Measurements from ENCODE around the gene TCEANC2. TPM values are rescaled to one million over a fixed set of nuclear protein-coding genes. Genes with fewer than 3 reads are reported as not detected.
A peak's percentile ranks its signal among the peaks of the same experiment; 100 is the strongest.
"Not testable (repeated sequence)": the region's sequence is repeated elsewhere in the genome, so short reads cannot be mapped to it uniquely, and the experiment has no call there.

TCEANC2 gene
- total RNA-seq, 4 donors from 2014 or later: 4.3 to 5.8 (median 4.4) TPM

GRCh38 chr1:54047384-54048305 lies 5.8 kb upstream of the TCEANC2 start:
- H3K4me1 ChIP-seq: peaks cover 9 to 25% of the 10 kb centered on the region in 2 donors
- H3K27ac ChIP-seq: no peak overlapping the region

GRCh38 chr1:54050435-54050834 lies 3.0 kb upstream of the TCEANC2 start:
- peaks cover 17 to 33% of the 10 kb centered on the region in 2 donors for H3K4me1 ChIP-seq
- not testable (repeated sequence) for H3K27me3 ChIP-seq; H3K4me3 ChIP-seq (replicated peaks in 1 of 3); H3K27ac ChIP-seq; H3K9me3 ChIP-seq; DNase-seq; H3K36me3 ChIP-seq
- intact Hi-C loops (cut with DNase I): loop anchor here (5.0 kb wide), 1 partner anchor 103 kb away; the partner anchor contains the start of genes IFT25 and LRRC42
- WGBS, 2 donors: 95 to 96% methylated on average over 12 of the region's 12 CpGs

More at GRCh38 chr1:54047384-54048305, 5.8 kb upstream of the TCEANC2 start:
- H3K4me3 ChIP-seq (replicated peaks in 1 of 3): no peak overlapping the region
- WGBS, 2 donors: 82 to 83% methylated on average over 5 of the region's 5 CpGs
- H3K9me3 ChIP-seq: no peaks in the 10 kb centered on the region
- TF ChIP-seq CTCF (IDR thresholded peaks at IDR 0.05): no peak
- no peak for TF ChIP-seq POLR2A (IDR thresholded peaks at IDR 0.05)
- no peaks in the 10 kb centered on the region for H3K27me3 ChIP-seq
- DNase-seq: no peak
- H3K36me3 ChIP-seq: peaks cover 4 to 6% of the 10 kb centered on the region in 2 donors
- intact Hi-C loops (cut with DNase I): no loop called here

GRCh38 chr1:54051933-54052430 lies 1.4 kb upstream of the TCEANC2 start:
- WGBS, 2 donors: 2 to 3% methylated on average over 8 of the region's 8 CpGs
- H3K4me1 ChIP-seq: peaks cover 17 to 33% of the 10 kb centered on the region in 2 donors
- no peak for TF ChIP-seq CTCF (IDR thresholded peaks at IDR 0.05)
- no peak for TF ChIP-seq POLR2A (IDR thresholded peaks at IDR 0.05)
- intact Hi-C loops (cut with DNase I): loop anchor here (5.0 kb wide), 1 partner anchor 105 kb away; the partner anchor contains the start of genes IFT25 and LRRC42
- H3K27me3 ChIP-seq: no peaks in the 10 kb centered on the region
- H3K27ac ChIP-seq: peak overlapping the region; percentile 81 to 86 (median 85)
- peak overlapping the region; percentile 59 to 88 (median 73) for H3K4me3 ChIP-seq (replicated peaks in 1 of 3)
- no peaks in the 10 kb centered on the region for H3K9me3 ChIP-seq
- DNase-seq: no peak
- H3K36me3 ChIP-seq: no peaks in the 10 kb centered on the region

GRCh38 chr1:54052431-54052933 lies 926 bp upstream of the TCEANC2 start:
- Histone ChIP-seq H3K36me3 (peaks cover 0 to under 1% of the 10 kb centered on the region in 2 donors), H3K9me3 (no peaks in the 10 kb centered on the region), H3K27ac (peak overlapping the region; percentile 81 to 86 (median 85)), H3K27me3 (no peaks in the 10 kb centered on the region), H3K4me3 (replicated peaks in 1 of 3) (peak overlapping the region; percentile 59 to 88 (median 73)), H3K4me1 (peaks cover 17 to 33% of the 10 kb centered on the region in 2 donors)
- TF ChIP-seq CTCF (IDR thresholded peaks at IDR 0.05): no peak
- peak in 1 of 2 donors; percentile 5 for TF ChIP-seq POLR2A (IDR thresholded peaks at IDR 0.05)
- intact Hi-C loops (cut with DNase I): loop anchor here (5.0 kb wide), 1 partner anchor 105 kb away; the partner anchor contains the start of genes IFT25 and LRRC42
- WGBS, 2 donors: 1% methylated on average over 23 of the region's 23 CpGs
- DNase-seq: peak; percentile 47 to 51

GRCh38 chr1:54053745-54054437 lies 483 bp downstream of the TCEANC2 start:
- Histone ChIP-seq H3K27ac (peak overlapping the region in 2 of 3 donors; percentile 10 to 85), H3K4me1 (peaks cover 17 to 25% of the 10 kb centered on the region in 2 donors), H3K4me3 (replicated peaks in 1 of 3) (peak overlapping the region; percentile 28 to 73 (median 38)), H3K36me3 (peaks cover 0 to 4% of the 10 kb centered on the region in 2 donors), H3K27me3 (no peaks in the 10 kb centered on the region), H3K9me3 (no peaks in the 10 kb centered on the region)
- TF ChIP-seq POLR2A (IDR thresholded peaks at IDR 0.05) (no peak), CTCF (IDR thresholded peaks at IDR 0.05) (no peak)
- intact Hi-C loops (cut with DNase I): loop anchor here (5.0 kb wide), 1 partner anchor 107 kb away; the partner anchor contains the start of genes IFT25 and LRRC42
- WGBS, 2 donors: 20 to 31% methylated on average over 9 to 21 of the region's 21 CpGs
- DNase-seq: no peak

Data from thyroid gland (tissue), 4 donors.